ENCODE measurements around the gene CRTAP.

DNA sequence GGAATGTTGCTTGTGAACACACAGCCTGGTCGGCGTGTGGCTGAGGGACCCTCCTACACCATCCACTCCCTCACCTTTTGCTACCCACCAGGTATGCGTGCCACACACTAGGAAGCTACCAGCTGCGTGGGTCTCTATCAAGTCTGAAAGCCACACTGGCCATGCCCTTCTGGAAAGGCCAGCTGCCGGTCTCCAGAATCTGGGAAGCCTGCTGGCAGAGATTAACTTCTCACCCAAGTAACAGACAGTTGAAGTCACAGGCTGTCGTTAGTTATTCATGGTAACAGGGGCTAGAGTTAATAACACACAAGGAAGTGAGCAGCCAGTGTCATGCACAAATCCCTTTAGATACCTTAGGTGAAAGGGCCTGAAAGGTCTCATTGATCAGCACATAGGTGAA is 56.7 kb downstream of the CRTAP start:
- TF ChIP-seq, protein P1, sequence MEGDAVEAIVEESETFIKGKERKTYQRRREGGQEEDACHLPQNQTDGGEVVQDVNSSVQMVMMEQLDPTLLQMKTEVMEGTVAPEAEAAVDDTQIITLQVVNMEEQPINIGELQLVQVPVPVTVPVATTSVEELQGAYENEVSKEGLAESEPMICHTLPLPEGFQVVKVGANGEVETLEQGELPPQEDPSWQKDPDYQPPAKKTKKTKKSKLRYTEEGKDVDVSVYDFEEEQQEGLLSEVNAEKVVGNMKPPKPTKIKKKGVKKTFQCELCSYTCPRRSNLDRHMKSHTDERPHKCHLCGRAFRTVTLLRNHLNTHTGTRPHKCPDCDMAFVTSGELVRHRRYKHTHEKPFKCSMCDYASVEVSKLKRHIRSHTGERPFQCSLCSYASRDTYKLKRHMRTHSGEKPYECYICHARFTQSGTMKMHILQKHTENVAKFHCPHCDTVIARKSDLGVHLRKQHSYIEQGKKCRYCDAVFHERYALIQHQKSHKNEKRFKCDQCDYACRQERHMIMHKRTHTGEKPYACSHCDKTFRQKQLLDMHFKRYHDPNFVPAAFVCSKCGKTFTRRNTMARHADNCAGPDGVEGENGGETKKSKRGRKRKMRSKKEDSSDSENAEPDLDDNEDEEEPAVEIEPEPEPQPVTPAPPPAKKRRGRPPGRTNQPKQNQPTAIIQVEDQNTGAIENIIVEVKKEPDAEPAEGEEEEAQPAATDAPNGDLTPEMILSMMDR (IDR thresholded peaks at IDR 0.05) = no peak
- TF ChIP-seq POLR2A (IDR thresholded peaks at IDR 0.05) = no peak

All from right lobe of liver (tissue), 4 donors.